GM12878 (cell line): ENCODE results near the gene RUVBL2. TPM values are rescaled to one million over a fixed set of nuclear protein-coding genes. Genes with fewer than 3 reads are reported as not detected.

Experiments used
- ATAC-seq: fragments of 200-7000 bp; cut with Tn5 transposase; 3 replicates; pipeline ENCODE4 v1.9.1; 2020; ENCODE audit warnings: mild to moderate bottlenecking, moderate library complexity
- BruUV-seq: library from RNA; stranded (reverse); fragments of 400-500 nt; replicated peaks from 2 replicates; lab custom pipeline; 2021; lab: Mats Ljungman, UMichigan
- CTCF ChIA-PET: fragments of 300-600 bp; sonication (Branson Sonifier 250); formaldehyde crosslinking; extraction: SDS; loops from one replicate; lab custom pipeline; 2021; ENCODE audit warnings: inconsistent platforms; lab: Yijun Ruan, JAX
- POLR2A ChIA-PET: fragments of 350-600 bp; formaldehyde crosslinking; extraction: SDS; loops from one replicate; lab custom pipeline; 2021; ENCODE audit warnings: inconsistent platforms; lab: Charles Lee
- RAD21 ChIA-PET: fragments of 300-600 bp; sonication (Branson Sonifier 250); formaldehyde crosslinking; loops from one replicate; lab custom pipeline; 2023; ENCODE audit warnings: antibody characterized with exemption; ENCODE audit not compliant: unreplicated experiment; lab: Charles Lee
- SMC1A ChIA-PET: fragments of 300-600 bp; sonication (Branson Sonifier 250); formaldehyde crosslinking; loops from one replicate; lab custom pipeline; 2023; ENCODE audit not compliant: unreplicated experiment, uncharacterized antibody; lab: Charles Lee
- DNase-seq: peaks from one replicate; pipeline ENCODE4 v3.0.0-alpha.2; 2011; ENCODE audit warnings: low read depth, low spot score
- FAIRE-seq: peaks from 3 replicates; lab custom pipeline; 2011; peaks lifted over from hg19 to GRCh38; lab: Jason Lieb, UNC
- H2AFZ ChIP-seq: 2 replicates; pipeline ENCODE4 v1.6.0; 2011; ENCODE audit warnings: low read depth, low read length, control low read depth; ENCODE audit not compliant: control insufficient read depth
- H3K27ac ChIP-seq: 2 replicates; pipeline ENCODE4 v1.5.1; 2011; ENCODE audit warnings: control low read depth; ENCODE audit not compliant: control insufficient read depth, insufficient read depth
- H3K27me3 ChIP-seq, 2 experiments: replicated peaks in 1 of 2; 2 replicates each; pipeline versions ENCODE4 v1.6.0 to v1.6.1; 2011; ENCODE audit warnings: low read length in 1 of 2; ENCODE audit not compliant: control insufficient read depth in 2 of 2, insufficient read depth in 2 of 2
- H3K36me3 ChIP-seq, 2 experiments: 2 replicates each; pipeline ENCODE4 v1.5.1; 2011; ENCODE audit warnings: low read length in 1 of 2; ENCODE audit not compliant: control insufficient read depth in 2 of 2, insufficient read depth in 2 of 2
- H3K4me1 ChIP-seq: 2 replicates; pipeline ENCODE4 v1.6.1; 2011; ENCODE audit warnings: mild to moderate bottlenecking, low read length, moderate library complexity, mixed read lengths; ENCODE audit not compliant: control insufficient read depth, insufficient read depth
- H3K4me2 ChIP-seq: 2 replicates; pipeline ENCODE4 v1.6.0; 2011; ENCODE audit warnings: control low read depth; ENCODE audit not compliant: control insufficient read depth, insufficient read depth
- H3K4me3 ChIP-seq: fragments of 200-600 bp; sonication (generic); 2 replicates; pipeline ENCODE4 v1.5.1; 2016
- H3K79me2 ChIP-seq: 2 replicates; pipeline ENCODE4 v1.6.0; 2011; ENCODE audit warnings: low read length; ENCODE audit not compliant: control insufficient read depth, insufficient read depth
- H3K9ac ChIP-seq: 2 replicates; pipeline ENCODE4 v1.8.0; 2011; ENCODE audit warnings: low read length, control low read depth, mixed read lengths; ENCODE audit not compliant: control insufficient read depth, insufficient read depth
- H3K9me3 ChIP-seq: replicated peaks from 3 replicates; pipeline ENCODE4 v1.5.1; 2011; ENCODE audit warnings: mild to moderate bottlenecking, low read length; ENCODE audit not compliant: control insufficient read depth, insufficient read depth
- H4K20me1 ChIP-seq: 2 replicates; pipeline ENCODE4 v1.6.0; 2011; ENCODE audit not compliant: control insufficient read depth, insufficient read depth
- CREM ChIP-seq: IDR thresholded peaks from 2 replicates; pipeline ENCODE4 v1.6.1; 2014; ENCODE audit warnings: antibody characterized with exemption, low read depth
- E2F8 ChIP-seq: fragments of 450-650 bp; IDR thresholded peaks from 2 replicates; pipeline ENCODE4 v1.6.1; 2018; ENCODE audit warnings: mild to moderate bottlenecking, low read depth, moderate library complexity; ENCODE audit not compliant: partially characterized antibody
- SMAD5 ChIP-seq: IDR thresholded peaks from 2 replicates; pipeline ENCODE4 v1.6.1; 2016; ENCODE audit warnings: antibody characterized with exemption, low read depth
- ZBED1 ChIP-seq: IDR thresholded peaks from 2 replicates; pipeline ENCODE4 v1.6.1; 2016; ENCODE audit warnings: borderline replicate concordance
- WGBS: methylation state at CpG from one replicate; pipeline ENCODE4 v1.1.6; 2016; ENCODE audit warnings: low lambda C conversion rate; ENCODE audit not compliant: insufficient replicate concordance, insufficient coverage; ENCODE audit errors: missing lambda C conversion rate; 5-methylcytosine and 5-hydroxymethylcytosine counted together
- in situ Hi-C: fragments of 300-500 bp; cut with MboI; formaldehyde crosslinking; loops from 9 replicates; pipeline ENCODE4 v1.14.3; 2018; ENCODE audit warnings: mixed read lengths
- intact Hi-C: fragments of 100-400 bp; cut with micrococcal nuclease; formaldehyde crosslinking; loops from one replicate; pipeline ENCODE4 v1.14.2; 2022; ENCODE audit not compliant: unreplicated experiment
- polyA plus RNA-seq, 11 experiments: library from polyadenylated mRNA; depleted of rRNA in 4 of 11; unstranded in 6 of 11; stranded (reverse) in 5 of 11; fragments of >200 nt; fragmentation: Nextera tagmentation in 4 of 11; fragmentation: Illumina TruSeq in 1 of 11; extraction: Ambion mirVana in 4 of 11; extraction: Trizol in 1 of 11; gene quantifications; 1 replicate in 1 of 11; 2 replicates in 10 of 11; pipeline versions ENCODE4 v1.2.1 to v1.2.3, GENCODE V29; 2011 to 2016; ENCODE audit warnings: inconsistent platforms in 2 of 11, missing spikeins in 2 of 11, low read depth in 1 of 11
- total RNA-seq, 4 experiments: library from RNA; depleted of rRNA in 3 of 4; stranded (reverse); fragments of >200 nt in 3 of 4; fragmentation: Illumina TruSeq in 1 of 4; extraction: Trizol in 1 of 4; gene quantifications; 2 replicates each; pipeline versions ENCODE4 v1.2.1 to v1.2.3, GENCODE V29; 2013 to 2021
- TF ChIP-seq, protein P1 (sequence below): fragments of 450-650 bp; IDR thresholded peaks from 2 replicates; pipeline ENCODE4 v1.6.1; 2016; ENCODE audit warnings: mild to moderate bottlenecking

Gene RUVBL2
- total and polyA plus RNA-seq, 10 of the 15 experiments (the other 5 are each of a cell fraction or from before 2014, with no cell fraction given): 33.8 to 224 (median 125) TPM

DNA sequence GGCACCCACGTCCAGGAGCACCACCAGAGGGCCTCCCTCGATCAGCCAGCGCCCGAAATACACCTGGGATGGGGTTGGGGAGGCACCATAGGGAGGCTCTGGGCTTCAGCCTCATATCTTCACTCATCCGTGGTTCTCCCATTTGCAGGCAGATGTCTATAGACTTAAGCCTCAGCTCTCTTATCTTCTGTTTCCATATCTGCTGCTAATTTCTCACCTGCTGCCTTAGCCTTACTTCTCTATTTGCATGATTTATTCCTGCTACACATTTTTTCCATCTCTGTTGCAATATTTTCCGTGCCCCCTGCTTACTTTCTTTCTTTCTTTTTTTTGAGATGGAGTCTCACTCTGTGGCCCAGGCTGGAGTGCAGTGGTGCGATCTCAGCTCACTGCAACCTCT, 6.4 kb upstream of the RUVBL2 start:
- ChIA-PET CTCF (interaction anchor here (0.6 to 2.5 kb wide), 5 partner anchors 7 to 199 kb away, joined by 3 to 11 read pairs (median 4); no protein-coding TSS in a partner anchor), RAD21 (no interaction called here), POLR2A (no interaction called here), SMC1A (interaction anchor here (0.7 kb wide), 1 partner anchor 21 kb away, joined by 3 read pairs; no protein-coding TSS in a partner anchor)
- Histone ChIP-seq H3K4me1 (peaks cover 3% of the 10 kb centered on the region), H3K4me3 (no peak overlapping the region), H2AFZ (no peak overlapping the region), H3K36me3 (peaks cover 4 to 27% of the 10 kb centered on the region in 2 experiments; a peak in 3 of 4 replicates), H3K79me2 (peaks cover 20% of the 10 kb centered on the region), H3K27me3 (no peaks in the 10 kb centered on the region), H3K9me3 (no peaks in the 10 kb centered on the region), H3K27ac (no peak overlapping the region), H3K9ac (no peak overlapping the region), H3K4me2 (no peak overlapping the region), H4K20me1 (no peaks in the 10 kb centered on the region)
- ATAC-seq (no peak), FAIRE-seq (no peak), DNase-seq (no peak)
- 84% methylated on average over 7 of the region's 7 CpGs for WGBS
- TF ChIP-seq ZBED1 (no peak), SMAD5 (no peak), CREM (no peak), E2F8 (no peak)
- TF ChIP-seq, protein P1, sequence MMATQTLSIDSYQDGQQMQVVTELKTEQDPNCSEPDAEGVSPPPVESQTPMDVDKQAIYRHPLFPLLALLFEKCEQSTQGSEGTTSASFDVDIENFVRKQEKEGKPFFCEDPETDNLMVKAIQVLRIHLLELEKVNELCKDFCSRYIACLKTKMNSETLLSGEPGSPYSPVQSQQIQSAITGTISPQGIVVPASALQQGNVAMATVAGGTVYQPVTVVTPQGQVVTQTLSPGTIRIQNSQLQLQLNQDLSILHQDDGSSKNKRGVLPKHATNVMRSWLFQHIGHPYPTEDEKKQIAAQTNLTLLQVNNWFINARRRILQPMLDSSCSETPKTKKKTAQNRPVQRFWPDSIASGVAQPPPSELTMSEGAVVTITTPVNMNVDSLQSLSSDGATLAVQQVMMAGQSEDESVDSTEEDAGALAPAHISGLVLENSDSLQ: no peak
- in situ Hi-C loops: no loop called here
- intact Hi-C loops: no loop called here
- BruUV-seq: no TSS peak
